Measurements from ENCODE around the gene OR4C11. TPM values are rescaled to one million over a fixed set of nuclear protein-coding genes. Genes with fewer than 3 reads are reported as not detected.

The OR4C11 gene
- polyA plus RNA-seq, 1 of the 3 experiments (the other 2 are of a cell fraction): not detected

DNA sequence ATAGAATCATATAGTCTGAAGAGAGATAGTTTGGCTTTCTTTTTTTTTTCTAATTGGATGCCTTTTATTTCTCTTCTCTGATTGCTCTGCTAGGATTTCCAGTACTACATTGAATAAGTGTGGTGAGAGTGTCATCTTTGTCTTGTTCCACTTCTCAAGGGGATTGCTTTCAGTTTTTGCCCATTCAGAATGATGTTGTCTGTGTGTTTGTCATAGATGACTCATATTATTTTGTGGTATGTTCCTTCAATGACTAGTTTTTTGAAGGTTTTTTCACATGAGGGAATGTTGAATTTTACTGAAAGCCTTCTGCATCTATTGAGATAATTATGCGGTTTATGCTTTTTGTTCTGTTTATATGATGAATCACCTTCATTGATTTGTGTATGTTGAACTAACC, 17.1 kb upstream of the OR4C11 start (continued):
- TF ChIP-seq, protein P1, sequence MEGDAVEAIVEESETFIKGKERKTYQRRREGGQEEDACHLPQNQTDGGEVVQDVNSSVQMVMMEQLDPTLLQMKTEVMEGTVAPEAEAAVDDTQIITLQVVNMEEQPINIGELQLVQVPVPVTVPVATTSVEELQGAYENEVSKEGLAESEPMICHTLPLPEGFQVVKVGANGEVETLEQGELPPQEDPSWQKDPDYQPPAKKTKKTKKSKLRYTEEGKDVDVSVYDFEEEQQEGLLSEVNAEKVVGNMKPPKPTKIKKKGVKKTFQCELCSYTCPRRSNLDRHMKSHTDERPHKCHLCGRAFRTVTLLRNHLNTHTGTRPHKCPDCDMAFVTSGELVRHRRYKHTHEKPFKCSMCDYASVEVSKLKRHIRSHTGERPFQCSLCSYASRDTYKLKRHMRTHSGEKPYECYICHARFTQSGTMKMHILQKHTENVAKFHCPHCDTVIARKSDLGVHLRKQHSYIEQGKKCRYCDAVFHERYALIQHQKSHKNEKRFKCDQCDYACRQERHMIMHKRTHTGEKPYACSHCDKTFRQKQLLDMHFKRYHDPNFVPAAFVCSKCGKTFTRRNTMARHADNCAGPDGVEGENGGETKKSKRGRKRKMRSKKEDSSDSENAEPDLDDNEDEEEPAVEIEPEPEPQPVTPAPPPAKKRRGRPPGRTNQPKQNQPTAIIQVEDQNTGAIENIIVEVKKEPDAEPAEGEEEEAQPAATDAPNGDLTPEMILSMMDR (IDR thresholded peaks at IDR 0.05): no peak
- TF ChIP-seq NRF1 (IDR thresholded peaks at IDR 0.05; ENCODE audit: low read depth, low read length): no peak
- TF ChIP-seq RCOR1 (IDR thresholded peaks at IDR 0.05; ENCODE audit: low read length): no peak
- no peak for TF ChIP-seq MXI1 (IDR thresholded peaks at IDR 0.05; ENCODE audit: low read depth, low read length)
- no peak for TF ChIP-seq POLR2AphosphoS5 (IDR thresholded peaks at IDR 0.05; ENCODE audit: low read depth, low read length)
- no peak for TF ChIP-seq SMC3 (IDR thresholded peaks at IDR 0.05; ENCODE audit: low read depth, low read length)

DNA sequence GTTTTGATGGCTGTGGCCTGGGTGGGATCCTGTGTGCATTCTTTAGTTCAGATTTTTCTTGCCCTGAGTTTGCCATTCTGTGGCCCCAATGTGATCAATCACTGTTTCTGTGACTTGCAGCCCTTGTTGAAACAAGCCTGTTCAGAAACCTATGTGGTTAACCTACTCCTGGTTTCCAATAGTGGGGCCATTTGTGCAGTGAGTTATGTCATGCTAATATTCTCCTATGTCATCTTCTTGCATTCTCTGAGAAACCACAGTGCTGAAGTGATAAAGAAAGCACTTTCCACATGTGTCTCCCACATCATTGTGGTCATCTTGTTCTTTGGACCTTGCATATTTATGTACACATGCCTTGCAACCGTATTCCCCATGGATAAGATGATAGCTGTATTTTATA, 34.9 kb downstream of the OR4C11 start:
- Histone ChIP-seq H3K9me2 (no peaks in the 10 kb centered on the region; the same call in 1 of the 2 replicates), H3K4me2 (no peak overlapping the region), H3K4me3 (ENCODE audit: low read depth in 2 of 2, low read length in 1 of 2) (no peak overlapping the region), H3F3A (replicated peaks; ENCODE audit: insufficient read depth) (no peaks in the 10 kb centered on the region), H3K36me3 (replicated peaks in 1 of 2; ENCODE audit: control insufficient read depth in 1 of 2, insufficient read depth in 2 of 2, low read length in 1 of 2) (no peaks in the 10 kb centered on the region), H3K9ac (no peak overlapping the region), H2AFZ (ENCODE audit: low read depth) (no peak overlapping the region), H4K20me1 (ENCODE audit: insufficient read depth) (no peaks in the 10 kb centered on the region), H3K27me3 (ENCODE audit: insufficient read depth) (no peaks in the 10 kb centered on the region), H3K4me1 (ENCODE audit: control insufficient read depth in 1 of 2, insufficient read depth in 2 of 2, low read depth in 1 of 2, low read length in 1 of 2) (no peaks in the 10 kb centered on the region), H3K79me2 (ENCODE audit: insufficient read depth) (no peaks in the 10 kb centered on the region), H3K27ac (ENCODE audit: low read depth in 2 of 2, low read length in 1 of 2) (no peak overlapping the region), H3K9me3 (no peaks in the 10 kb centered on the region)
- CTCF ChIA-PET: no interaction called here
- WGBS (ENCODE audit: low lambda C conversion rate): 0% methylated on average over 1 of the region's 1 CpG
- DNase-seq: no peak
- no peak for TF ChIP-seq TCF12 (IDR thresholded peaks at IDR 0.05)
- TF ChIP-seq, protein P2, sequence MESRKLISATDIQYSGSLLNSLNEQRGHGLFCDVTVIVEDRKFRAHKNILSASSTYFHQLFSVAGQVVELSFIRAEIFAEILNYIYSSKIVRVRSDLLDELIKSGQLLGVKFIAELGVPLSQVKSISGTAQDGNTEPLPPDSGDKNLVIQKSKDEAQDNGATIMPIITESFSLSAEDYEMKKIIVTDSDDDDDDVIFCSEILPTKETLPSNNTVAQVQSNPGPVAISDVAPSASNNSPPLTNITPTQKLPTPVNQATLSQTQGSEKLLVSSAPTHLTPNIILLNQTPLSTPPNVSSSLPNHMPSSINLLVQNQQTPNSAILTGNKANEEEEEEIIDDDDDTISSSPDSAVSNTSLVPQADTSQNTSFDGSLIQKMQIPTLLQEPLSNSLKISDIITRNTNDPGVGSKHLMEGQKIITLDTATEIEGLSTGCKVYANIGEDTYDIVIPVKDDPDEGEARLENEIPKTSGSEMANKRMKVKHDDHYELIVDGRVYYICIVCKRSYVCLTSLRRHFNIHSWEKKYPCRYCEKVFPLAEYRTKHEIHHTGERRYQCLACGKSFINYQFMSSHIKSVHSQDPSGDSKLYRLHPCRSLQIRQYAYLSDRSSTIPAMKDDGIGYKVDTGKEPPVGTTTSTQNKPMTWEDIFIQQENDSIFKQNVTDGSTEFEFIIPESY (IDR thresholded peaks at IDR 0.05; ENCODE audit: borderline replicate concordance, low read depth): no peak
- TF ChIP-seq, protein P3, sequence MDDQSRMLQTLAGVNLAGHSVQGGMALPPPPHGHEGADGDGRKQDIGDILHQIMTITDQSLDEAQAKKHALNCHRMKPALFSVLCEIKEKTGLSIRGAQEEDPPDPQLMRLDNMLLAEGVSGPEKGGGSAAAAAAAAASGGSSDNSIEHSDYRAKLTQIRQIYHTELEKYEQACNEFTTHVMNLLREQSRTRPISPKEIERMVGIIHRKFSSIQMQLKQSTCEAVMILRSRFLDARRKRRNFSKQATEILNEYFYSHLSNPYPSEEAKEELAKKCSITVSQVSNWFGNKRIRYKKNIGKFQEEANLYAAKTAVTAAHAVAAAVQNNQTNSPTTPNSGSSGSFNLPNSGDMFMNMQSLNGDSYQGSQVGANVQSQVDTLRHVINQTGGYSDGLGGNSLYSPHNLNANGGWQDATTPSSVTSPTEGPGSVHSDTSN (IDR thresholded peaks at IDR 0.05): no peak
- POLR2A ChIA-PET: no interaction called here

DNA sequence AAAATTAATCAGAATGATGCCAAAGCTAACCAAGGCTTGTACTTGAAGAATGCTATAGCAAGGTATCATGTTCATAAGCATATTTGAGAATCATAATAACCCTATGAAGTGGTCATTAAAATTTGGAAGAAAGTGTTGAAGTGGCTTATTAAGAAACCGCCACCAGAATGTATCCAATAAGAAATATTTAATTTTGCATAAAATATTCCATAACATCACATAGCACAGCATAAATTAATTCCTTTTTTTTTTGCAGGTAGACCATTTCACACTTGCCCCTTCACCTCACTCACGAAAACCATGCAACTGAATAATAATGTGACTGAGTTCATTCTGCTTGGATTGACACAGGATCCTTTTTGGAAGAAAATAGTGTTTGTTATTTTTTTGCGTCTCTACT, 35.6 kb downstream of the OR4C11 start, which contains the start of gene OR4C16:
Gene OR4C16 (plus strand): TSS at position 301 of the 400 bp plus-strand sequence. CDS start 0 bp downstream, at position 301.
- TF ChIP-seq RFX5 (IDR thresholded peaks at IDR 0.05; ENCODE audit: low read length): no peak
- TF ChIP-seq, protein P3 (IDR thresholded peaks at IDR 0.05): no peak
- TF ChIP-seq, protein P4, sequence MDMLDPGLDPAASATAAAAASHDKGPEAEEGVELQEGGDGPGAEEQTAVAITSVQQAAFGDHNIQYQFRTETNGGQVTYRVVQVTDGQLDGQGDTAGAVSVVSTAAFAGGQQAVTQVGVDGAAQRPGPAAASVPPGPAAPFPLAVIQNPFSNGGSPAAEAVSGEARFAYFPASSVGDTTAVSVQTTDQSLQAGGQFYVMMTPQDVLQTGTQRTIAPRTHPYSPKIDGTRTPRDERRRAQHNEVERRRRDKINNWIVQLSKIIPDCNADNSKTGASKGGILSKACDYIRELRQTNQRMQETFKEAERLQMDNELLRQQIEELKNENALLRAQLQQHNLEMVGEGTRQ (IDR thresholded peaks at IDR 0.05; ENCODE audit: borderline replicate concordance, low read depth, low read length): no peak
- TF ChIP-seq FOSL2 (IDR thresholded peaks at IDR 0.05; ENCODE audit: borderline replicate concordance, low read depth): no peak
- TF ChIP-seq FOXM1 (IDR thresholded peaks at IDR 0.05; ENCODE audit: low read depth): no peak
- TF ChIP-seq NFIC (IDR thresholded peaks at IDR 0.05; ENCODE audit: borderline replicate concordance): no peak
- no peak for TF ChIP-seq TCF12 (IDR thresholded peaks at IDR 0.05)
- TF ChIP-seq YY1 (IDR thresholded peaks at IDR 0.05; ENCODE audit: low read depth): no peak
- TF ChIP-seq, protein P2 (IDR thresholded peaks at IDR 0.05; ENCODE audit: borderline replicate concordance, low read depth): no peak
- no peak for TF ChIP-seq POLR2AphosphoS5 (IDR thresholded peaks at IDR 0.05; ENCODE audit: low read depth, low read length)
- H3K36me3 ChIP-seq (replicated peaks in 1 of 2; ENCODE audit: control insufficient read depth in 1 of 2, insufficient read depth in 2 of 2, low read length in 1 of 2): no peaks in the 10 kb centered on the region
- H3K9me2 ChIP-seq: no peaks in the 10 kb centered on the region; the same call in 1 of the 2 replicates
- no peaks in the 10 kb centered on the region for H4K20me1 ChIP-seq (ENCODE audit: insufficient read depth)
- no peak within 1 kb of the TSS for H3K4me3 ChIP-seq (ENCODE audit: low read depth in 2 of 2, low read length in 1 of 2)
- DNase-seq: no peak
- H3K4me1 ChIP-seq (ENCODE audit: control insufficient read depth in 1 of 2, insufficient read depth in 2 of 2, low read depth in 1 of 2, low read length in 1 of 2): no peaks in the 10 kb centered on the region
- H3K79me2 ChIP-seq (ENCODE audit: insufficient read depth): no peaks in the 10 kb centered on the region
- H3K27me3 ChIP-seq (ENCODE audit: insufficient read depth): no peaks in the 10 kb centered on the region
- H3K9me3 ChIP-seq: no peaks in the 10 kb centered on the region
- no peaks in the 10 kb centered on the region for H3F3A ChIP-seq (replicated peaks; ENCODE audit: insufficient read depth)
- ChIA-PET POLR2A (no interaction called here), CTCF (no interaction called here)
- no peak within 1 kb of the TSS for H3K27ac ChIP-seq (ENCODE audit: low read depth in 2 of 2, low read length in 1 of 2)
- H3K9ac ChIP-seq: no peak within 1 kb of the TSS
- 4% methylated on average over 3 of the region's 3 CpGs for WGBS (ENCODE audit: low lambda C conversion rate)
- no peak within 1 kb of the TSS for H2AFZ ChIP-seq (ENCODE audit: low read depth)
- no peak within 1 kb of the TSS for H3K4me2 ChIP-seq
